ENCODE results near the gene SOWAHB.

The SOWAHB gene, protein sequence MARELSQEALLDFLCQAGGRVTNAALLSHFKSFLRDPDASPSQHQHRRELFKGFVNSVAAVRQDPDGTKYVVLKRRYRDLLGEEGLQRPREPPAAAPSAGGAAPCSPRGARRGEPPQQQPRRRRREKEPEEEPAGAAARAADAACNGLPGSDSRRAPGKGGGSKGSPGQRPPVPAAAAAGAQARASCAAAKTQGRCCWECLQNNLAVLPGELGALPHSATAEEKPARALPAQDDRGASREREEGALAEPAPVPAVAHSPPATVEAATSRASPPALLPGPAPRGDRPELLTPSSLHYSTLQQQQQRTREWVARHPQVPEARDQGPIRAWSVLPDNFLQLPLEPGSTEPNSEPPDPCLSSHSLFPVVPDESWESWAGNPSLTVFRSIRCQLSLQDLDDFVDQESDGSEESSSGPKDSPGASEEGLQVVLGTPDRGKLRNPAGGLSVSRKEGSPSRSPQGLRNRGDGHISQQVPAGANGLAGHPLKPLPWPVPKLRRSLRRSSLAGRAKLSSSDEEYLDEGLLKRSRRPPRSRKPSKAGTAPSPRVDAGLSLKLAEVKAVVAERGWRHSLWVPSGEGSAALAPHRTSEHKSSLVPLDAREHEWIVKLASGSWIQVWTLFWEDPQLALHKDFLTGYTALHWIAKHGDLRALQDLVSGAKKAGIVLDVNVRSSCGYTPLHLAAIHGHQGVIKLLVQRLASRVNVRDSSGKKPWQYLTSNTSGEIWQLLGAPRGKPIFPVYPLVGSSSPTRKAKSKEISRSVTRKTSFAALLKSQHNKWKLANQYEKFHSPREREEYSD

GRCh38 chr4:76897536-76898384 is at the start of gene SOWAHB:
Gene SOWAHB, minus strand, starts transcription at chr4:76898144. Its CDS starts 295 bp downstream, at chr4:76897849.
- no peak for DNase-seq
- intact Hi-C loops (cut with DNase I): no loop called here

GRCh38 chr4:76947369-76947768 is 49.4 kb upstream of the SOWAHB start:
- intact Hi-C loops (cut with DNase I): no loop called here
- DNase-seq: peak in 1 of 42 donors; percentile 16

GRCh38 chr4:76943790-76944189 is 45.8 kb upstream of the SOWAHB start:
- peak in 15 of 42 donors; percentile 19 to 60 (median 27) for DNase-seq
- intact Hi-C loops (cut with DNase I): no loop called here

DNA sequence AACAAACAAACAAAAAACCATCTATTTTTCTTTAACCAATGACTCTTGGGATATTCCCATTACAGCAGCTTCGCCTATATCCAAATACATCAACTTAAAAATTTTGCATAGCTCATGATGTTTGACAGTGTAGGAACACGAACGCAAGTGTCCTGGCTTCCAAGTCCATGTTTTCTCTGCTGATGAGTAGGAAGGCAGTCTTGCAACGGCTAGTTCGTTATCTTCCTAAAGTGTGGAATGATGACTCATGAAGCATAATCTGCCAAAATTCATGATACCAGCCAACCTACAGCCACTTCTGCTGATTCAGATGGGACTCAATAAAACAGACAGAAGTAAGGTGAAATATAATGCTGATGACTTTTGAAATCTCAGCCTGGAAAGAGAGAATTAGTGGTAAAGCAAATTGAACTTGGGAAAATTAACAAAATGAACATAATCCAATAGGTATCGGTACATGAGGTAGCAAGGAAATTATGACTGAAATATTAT is 45.2 kb upstream of the SOWAHB start:
- intact Hi-C loops (cut with DNase I): no loop called here
- DNase-seq: no peak

GRCh38 chr4:76939184-76939583 is 41.2 kb upstream of the SOWAHB start:
- intact Hi-C loops (cut with DNase I): no loop called here
- DNase-seq: no peak

GRCh38 chr4:76931576-76932276 is 33.8 kb upstream of the SOWAHB start:
- intact Hi-C loops (cut with DNase I): no loop called here
- DNase-seq: no peak

DNA sequence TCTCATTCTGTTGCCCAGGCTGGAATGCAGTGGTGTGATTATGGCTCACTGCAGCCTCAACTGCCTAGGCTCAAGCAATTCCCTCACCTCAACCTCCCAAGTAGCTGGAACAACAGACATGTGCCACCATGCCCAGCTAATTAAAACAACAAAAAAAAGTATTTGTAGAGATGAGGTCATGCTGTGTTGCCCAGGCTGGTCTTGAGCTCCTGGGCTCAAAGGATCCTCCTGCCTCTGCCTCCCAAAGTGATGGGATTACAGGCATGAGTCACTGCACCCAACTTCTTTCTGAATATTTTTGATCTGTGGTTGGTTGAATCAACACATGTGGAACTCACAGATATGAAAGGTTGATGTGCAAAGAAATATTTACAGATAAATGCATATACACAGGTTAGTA is 33.1 kb upstream of the SOWAHB start:
- DNase-seq: no peak
- intact Hi-C loops (cut with DNase I): no loop called here

- DNase-seq: no peak
- intact Hi-C loops (cut with DNase I): no loop called here
These were observed 32.7 kb upstream of the SOWAHB start for GRCh38 chr4:76930685-76931084.

DNA sequence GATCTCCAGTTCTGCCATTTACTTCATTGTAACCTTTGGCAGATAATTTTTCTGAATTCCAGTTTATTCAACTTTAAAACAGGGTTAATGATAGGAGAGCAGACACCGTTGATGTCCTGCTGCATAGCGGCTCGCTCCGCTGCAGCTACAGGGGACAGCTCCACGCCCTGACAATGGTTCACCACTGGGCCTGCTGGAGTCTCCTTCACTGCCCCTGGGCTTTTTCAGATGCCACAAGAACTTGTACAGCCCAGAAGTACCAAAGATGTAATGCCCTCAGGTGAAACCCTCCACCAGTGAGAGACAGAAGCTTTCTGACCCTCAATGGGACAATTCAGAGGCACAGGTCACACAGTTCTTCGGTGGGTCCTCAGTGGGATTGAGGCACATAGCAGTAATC is 28.9 kb upstream of the SOWAHB start:
- intact Hi-C loops (cut with DNase I): no loop called here
- no peak for DNase-seq

- no peak for DNase-seq
- intact Hi-C loops (cut with DNase I): no loop called here
These were observed 25.8 kb upstream of the SOWAHB start for GRCh38 chr4:76923619-76924357.

DNA sequence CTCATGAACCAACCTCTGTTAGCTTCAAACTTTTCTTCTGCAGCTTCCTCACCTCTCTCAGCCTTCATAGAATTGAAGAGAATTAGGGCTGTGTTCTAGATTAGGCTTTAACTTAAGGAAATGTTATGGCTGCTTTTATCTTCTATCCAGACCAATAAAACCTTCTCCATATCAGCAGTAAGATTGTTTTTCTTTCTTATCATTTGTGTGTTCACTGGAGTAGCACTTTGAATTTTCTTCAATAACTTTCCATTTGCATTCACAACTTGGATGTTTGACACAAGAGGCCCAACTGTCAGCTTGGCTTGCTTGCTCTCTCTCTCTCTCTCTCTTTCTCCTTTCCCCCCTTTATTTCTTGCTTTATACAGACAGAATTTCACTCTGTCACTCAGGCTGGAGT is 22.8 kb upstream of the SOWAHB start:
- intact Hi-C loops (cut with DNase I): no loop called here
- DNase-seq: no peak

GRCh38 chr4:76909711-76910110 is 11.8 kb upstream of the SOWAHB start:
- no peak for DNase-seq
- intact Hi-C loops (cut with DNase I): no loop called here

- no peak for DNase-seq
- intact Hi-C loops (cut with DNase I): no loop called here
These were observed 7.6 kb upstream of the SOWAHB start for GRCh38 chr4:76905521-76905920.

DNA sequence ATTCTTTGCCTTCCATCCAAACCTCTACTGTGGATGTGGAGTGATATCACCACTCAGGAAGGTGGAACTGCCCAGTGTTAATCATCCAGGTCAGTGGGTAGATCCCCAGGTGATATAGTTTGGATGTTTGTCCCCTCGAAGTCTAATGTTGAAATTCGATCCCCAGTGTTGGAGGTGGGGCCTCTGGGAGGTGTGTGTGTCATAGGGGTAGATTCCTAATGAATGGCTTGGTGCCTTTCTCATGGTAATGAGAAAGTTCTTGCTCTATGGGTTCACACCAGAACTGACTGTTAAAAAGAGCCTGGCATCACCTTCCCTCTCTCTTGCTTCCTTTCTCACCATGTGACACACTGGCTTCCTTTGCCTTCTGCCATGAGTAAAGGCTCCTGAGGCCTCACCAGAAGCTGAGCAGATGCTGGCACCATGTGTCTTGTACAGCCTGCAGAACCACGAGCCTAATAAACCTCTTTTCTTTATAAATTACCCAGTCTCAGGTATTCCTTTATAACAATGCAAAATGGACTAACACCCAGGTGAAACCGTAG is 6.8 kb upstream of the SOWAHB start:
- intact Hi-C loops (cut with DNase I): no loop called here

GRCh38 chr4:76902233-76902890 is 4.4 kb upstream of the SOWAHB start:
- no peak for DNase-seq
- intact Hi-C loops (cut with DNase I): no loop called here

More for the DNA sequence above, 6.8 kb upstream of the SOWAHB start:
- DNase-seq: no peak

- intact Hi-C loops (cut with DNase I): no loop called here
- DNase-seq: no peak
These were observed 1.2 kb upstream of the SOWAHB start for GRCh38 chr4:76898949-76899645.

GRCh38 chr4:76898385-76898692 is 395 bp upstream of the SOWAHB start:
- intact Hi-C loops (cut with DNase I): no loop called here
- no peak for DNase-seq
